Astrocyte of the cerebellum (primary cell): Measurements from ENCODE around the gene AQR.
"Not testable (repeated sequence)": the region's sequence is repeated elsewhere in the genome, so short reads cannot be mapped to it uniquely, and the experiment has no call there.

ENCODE experiments used
- DNase-seq: peaks from one replicate; pipeline ENCODE4 v3.0.0-alpha.2; 2011; ENCODE audit warnings: low read depth
- H3K4me3 ChIP-seq: 2 replicates; pipeline ENCODE4 v1.5.1; 2011; ENCODE audit warnings: mild to moderate bottlenecking, low read depth, low read length, moderate library complexity
- in situ Hi-C: cut with HindIII; loops from 2 replicates; pipeline ENCODE4 v1.10.0; 2017; ENCODE audit warnings: low sequenced_read_pairs
- TF ChIP-seq, protein P1 (sequence below): IDR thresholded peaks from 2 replicates; pipeline ENCODE4 v1.5.1; 2012; ENCODE audit warnings: low read length, low read depth, moderate library complexity, mild to moderate bottlenecking; ENCODE audit errors: missing control alignments

The AQR gene

GRCh38 chr15:34943711-34944110, 25.8 kb downstream of the AQR start:
- no peak for DNase-seq
- no peak overlapping the region for H3K4me3 ChIP-seq
- TF ChIP-seq, protein P1, sequence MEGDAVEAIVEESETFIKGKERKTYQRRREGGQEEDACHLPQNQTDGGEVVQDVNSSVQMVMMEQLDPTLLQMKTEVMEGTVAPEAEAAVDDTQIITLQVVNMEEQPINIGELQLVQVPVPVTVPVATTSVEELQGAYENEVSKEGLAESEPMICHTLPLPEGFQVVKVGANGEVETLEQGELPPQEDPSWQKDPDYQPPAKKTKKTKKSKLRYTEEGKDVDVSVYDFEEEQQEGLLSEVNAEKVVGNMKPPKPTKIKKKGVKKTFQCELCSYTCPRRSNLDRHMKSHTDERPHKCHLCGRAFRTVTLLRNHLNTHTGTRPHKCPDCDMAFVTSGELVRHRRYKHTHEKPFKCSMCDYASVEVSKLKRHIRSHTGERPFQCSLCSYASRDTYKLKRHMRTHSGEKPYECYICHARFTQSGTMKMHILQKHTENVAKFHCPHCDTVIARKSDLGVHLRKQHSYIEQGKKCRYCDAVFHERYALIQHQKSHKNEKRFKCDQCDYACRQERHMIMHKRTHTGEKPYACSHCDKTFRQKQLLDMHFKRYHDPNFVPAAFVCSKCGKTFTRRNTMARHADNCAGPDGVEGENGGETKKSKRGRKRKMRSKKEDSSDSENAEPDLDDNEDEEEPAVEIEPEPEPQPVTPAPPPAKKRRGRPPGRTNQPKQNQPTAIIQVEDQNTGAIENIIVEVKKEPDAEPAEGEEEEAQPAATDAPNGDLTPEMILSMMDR: no peak
- in situ Hi-C loops: no loop called here

DNA sequence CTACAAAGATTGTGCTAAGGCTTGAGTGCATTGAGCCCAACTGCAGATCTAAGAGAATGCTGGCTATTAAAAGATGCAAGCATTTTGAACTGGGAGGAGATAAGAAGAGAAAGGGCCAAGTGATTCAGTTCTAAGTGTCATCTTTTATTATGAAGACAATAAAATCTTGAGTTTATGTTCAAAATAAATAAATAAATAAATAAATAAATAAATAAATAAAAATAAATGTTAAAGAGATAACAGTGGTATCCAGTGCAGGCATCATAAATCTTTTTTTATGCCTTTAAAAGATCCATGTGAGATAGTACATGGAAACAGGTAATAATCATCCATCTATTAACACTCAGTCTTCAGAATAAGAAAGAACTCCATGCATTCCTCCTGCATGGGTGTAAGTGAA, 26.3 kb downstream of the AQR start:
- H3K4me3 ChIP-seq, in situ Hi-C loops, DNase-seq: not testable (repeated sequence)

DNA sequence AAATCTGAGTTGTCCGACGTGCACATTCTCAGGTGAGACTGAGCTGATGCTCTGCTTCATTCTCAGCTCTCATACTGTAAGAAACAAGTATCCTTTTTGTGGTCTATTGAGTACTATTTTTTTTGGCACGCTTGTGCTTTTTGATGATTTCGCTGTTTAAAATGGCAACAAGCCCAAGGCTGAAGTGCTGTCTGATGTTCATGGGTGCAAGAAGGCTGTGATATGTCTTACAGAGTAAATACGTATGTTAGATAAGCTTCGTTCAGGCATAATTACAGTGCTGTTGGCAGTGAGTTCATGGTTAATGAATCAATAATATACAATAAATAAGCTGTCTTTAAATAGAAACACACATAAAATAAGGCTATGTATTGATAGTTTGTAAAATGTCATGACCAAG, 27.2 kb downstream of the AQR start:
- peak; percentile 53 for DNase-seq
- H3K4me3 ChIP-seq: no peak overlapping the region
- TF ChIP-seq, protein P1: no peak
- in situ Hi-C loops: no loop called here

DNA sequence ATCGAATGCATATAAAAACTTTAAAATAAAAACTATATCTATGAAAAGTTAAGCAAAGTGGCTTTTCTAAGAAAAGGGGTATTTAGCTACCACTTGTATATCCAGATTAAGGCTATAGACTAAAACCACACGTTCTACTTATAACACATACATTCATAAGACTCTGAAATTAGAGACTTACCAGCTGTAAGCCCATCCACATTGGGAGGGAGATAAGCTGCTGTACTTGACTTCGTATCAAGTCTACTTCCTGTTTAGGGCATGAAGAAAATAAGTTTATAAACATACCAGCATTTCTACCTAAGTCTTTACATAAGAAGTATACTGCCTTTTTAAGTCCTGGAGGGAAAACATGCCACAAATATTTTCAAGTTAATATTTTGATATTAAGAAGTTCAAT, 27.7 kb downstream of the AQR start:
- in situ Hi-C loops: no loop called here
- TF ChIP-seq, protein P1: no peak
- DNase-seq: no peak
- H3K4me3 ChIP-seq: no peak overlapping the region

GRCh38 chr15:34941185-34941698, 28.3 kb downstream of the AQR start:
- no peak for DNase-seq
- in situ Hi-C loops: no loop called here
- no peak overlapping the region for H3K4me3 ChIP-seq
- TF ChIP-seq, protein P1: no peak

- no peak overlapping the region for H3K4me3 ChIP-seq
- in situ Hi-C loops: no loop called here
- TF ChIP-seq, protein P1: no peak
- DNase-seq: no peak
These were observed 36.0 kb downstream of the AQR start for GRCh38 chr15:34933432-34933975.

GRCh38 chr15:34928349-34928748, 41.2 kb downstream of the AQR start:
- H3K4me3 ChIP-seq, in situ Hi-C loops, DNase-seq: not testable (repeated sequence)

DNA sequence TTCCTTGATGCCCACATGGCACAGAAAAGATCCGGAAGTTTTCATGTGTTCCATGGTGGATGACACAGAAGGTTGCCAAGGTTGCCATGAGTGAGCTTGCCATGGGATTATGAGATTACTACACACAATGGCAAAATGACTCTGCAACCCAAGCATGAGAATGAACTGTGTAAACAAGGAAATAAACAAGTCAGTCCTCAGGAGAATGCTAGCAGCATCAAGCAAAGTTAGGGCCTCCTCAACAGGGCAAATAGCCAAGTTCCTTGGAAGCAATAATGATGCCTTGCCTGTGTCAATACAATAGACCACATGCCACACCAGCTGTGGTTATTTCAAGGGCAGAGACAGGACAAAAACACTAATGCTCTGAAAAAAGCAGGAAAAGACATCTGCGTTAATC, 41.8 kb downstream of the AQR start:
- in situ Hi-C loops: no loop called here
- no peak overlapping the region for H3K4me3 ChIP-seq
- no peak for DNase-seq
- TF ChIP-seq, protein P1: no peak
